SK-N-SH treated with all-trans-retinoic acid at 6 μM for 48 hours (cell line): ENCODE measurements around the gene KLK1.

Experiments
- ATAC-seq: fragments of 200-7000 bp; cut with Tn5 transposase; 3 replicates; pipeline ENCODE4 v1.9.1; 2020; ENCODE audit warnings: mild to moderate bottlenecking, moderate library complexity
- ARNTL ChIP-seq: fragments of 450-650 bp; formaldehyde crosslinking; IDR thresholded peaks from 2 replicates; pipeline ENCODE4 v1.5.0; 2020; ENCODE audit warnings: low read depth, mild to moderate bottlenecking, moderate library complexity, borderline replicate concordance
- BACH2 ChIP-seq: fragments of 250-450 bp; sonication (Bioruptor Pico); IDR thresholded peaks from 2 replicates; pipeline ENCODE4 v1.9.0; 2021; ENCODE audit warnings: mild to moderate bottlenecking, borderline replicate concordance
- CREB5 ChIP-seq: fragments of 250-450 bp; sonication (Bioruptor Pico); IDR thresholded peaks from 2 replicates; pipeline ENCODE4 v1.5.1; 2020; ENCODE audit warnings: low read depth, mild to moderate bottlenecking, moderate library complexity
- CSDC2 ChIP-seq: fragments of 250-450 bp; sonication (Bioruptor Pico); IDR thresholded peaks from 2 replicates; pipeline ENCODE4 v1.5.0; 2020; ENCODE audit warnings: mild to moderate bottlenecking, moderate library complexity
- ESRRG ChIP-seq: fragments of 250-450 bp; sonication (Bioruptor Pico); IDR thresholded peaks from 2 replicates; pipeline ENCODE4 v1.6.1; 2021; ENCODE audit warnings: mild to moderate bottlenecking
- GLIS3 ChIP-seq: fragments of 250-450 bp; sonication (Bioruptor Pico); IDR thresholded peaks from 2 replicates; pipeline ENCODE4 v1.5.0; 2020; ENCODE audit warnings: mild to moderate bottlenecking, moderate library complexity
- OSR1 ChIP-seq: fragments of 250-450 bp; sonication (Bioruptor Pico); IDR thresholded peaks from 2 replicates; pipeline ENCODE4 v1.8.0; 2022; ENCODE audit warnings: moderate library complexity, mild to moderate bottlenecking, inconsistent platforms
- POU6F1 ChIP-seq: fragments of 250-450 bp; sonication (Bioruptor Pico); IDR thresholded peaks from 2 replicates; pipeline ENCODE4 v1.8.0; 2021; ENCODE audit warnings: low read depth, mild to moderate bottlenecking, moderate library complexity, borderline replicate concordance
- PPARA ChIP-seq: fragments of 250-450 bp; sonication (Bioruptor Pico); IDR thresholded peaks from 2 replicates; pipeline ENCODE4 v1.5.0; 2020; ENCODE audit warnings: mild to moderate bottlenecking, borderline replicate concordance
- RARB ChIP-seq: fragments of 250-450 bp; sonication (Bioruptor Pico); IDR thresholded peaks from 2 replicates; pipeline ENCODE4 v1.8.0; 2021; ENCODE audit warnings: mild to moderate bottlenecking, moderate library complexity
- TCF4 ChIP-seq: fragments of 250-450 bp; sonication (Bioruptor Pico); IDR thresholded peaks from 2 replicates; pipeline ENCODE4 v1.8.0; 2021; ENCODE audit warnings: mild to moderate bottlenecking, moderate library complexity, borderline replicate concordance
- TOX ChIP-seq: fragments of 250-450 bp; sonication (Bioruptor Pico); IDR thresholded peaks from 2 replicates; pipeline ENCODE4 v1.8.0; 2021; ENCODE audit warnings: mild to moderate bottlenecking, moderate library complexity, borderline replicate concordance
- TSHZ2 ChIP-seq: fragments of 250-450 bp; sonication (Bioruptor Pico); IDR thresholded peaks from 2 replicates; pipeline ENCODE4 v1.5.0; 2020; ENCODE audit warnings: mild to moderate bottlenecking, moderate library complexity
- ZFP3 ChIP-seq: fragments of 250-450 bp; sonication (Bioruptor Pico); IDR thresholded peaks from 2 replicates; pipeline ENCODE4 v1.5.0; 2020; ENCODE audit warnings: mild to moderate bottlenecking, moderate library complexity
- ZFP30 ChIP-seq: fragments of 450-650 bp; formaldehyde crosslinking; IDR thresholded peaks from 2 replicates; pipeline ENCODE4 v1.5.0; 2022; ENCODE audit warnings: mild to moderate bottlenecking, moderate library complexity
- ZNF70 ChIP-seq: fragments of 450-650 bp; formaldehyde crosslinking; IDR thresholded peaks from 2 replicates; pipeline ENCODE4 v1.5.0; 2020; ENCODE audit warnings: mild to moderate bottlenecking, moderate library complexity
- ZNF8 ChIP-seq: fragments of 450-650 bp; formaldehyde crosslinking; IDR thresholded peaks from 2 replicates; pipeline ENCODE4 v1.5.0; 2020; ENCODE audit warnings: mild to moderate bottlenecking, moderate library complexity
- TF ChIP-seq, protein P1 (sequence below): fragments of 250-450 bp; sonication (Bioruptor Pico); IDR thresholded peaks from 2 replicates; pipeline ENCODE4 v1.5.1; 2021; ENCODE audit warnings: mild to moderate bottlenecking, moderate library complexity
- TF ChIP-seq, protein P2 (sequence below): fragments of 250-450 bp; sonication (Bioruptor Pico); IDR thresholded peaks from 2 replicates; pipeline ENCODE4 v1.8.0; 2020; ENCODE audit warnings: mild to moderate bottlenecking, moderate library complexity, borderline replicate concordance

Gene KLK1

DNA sequence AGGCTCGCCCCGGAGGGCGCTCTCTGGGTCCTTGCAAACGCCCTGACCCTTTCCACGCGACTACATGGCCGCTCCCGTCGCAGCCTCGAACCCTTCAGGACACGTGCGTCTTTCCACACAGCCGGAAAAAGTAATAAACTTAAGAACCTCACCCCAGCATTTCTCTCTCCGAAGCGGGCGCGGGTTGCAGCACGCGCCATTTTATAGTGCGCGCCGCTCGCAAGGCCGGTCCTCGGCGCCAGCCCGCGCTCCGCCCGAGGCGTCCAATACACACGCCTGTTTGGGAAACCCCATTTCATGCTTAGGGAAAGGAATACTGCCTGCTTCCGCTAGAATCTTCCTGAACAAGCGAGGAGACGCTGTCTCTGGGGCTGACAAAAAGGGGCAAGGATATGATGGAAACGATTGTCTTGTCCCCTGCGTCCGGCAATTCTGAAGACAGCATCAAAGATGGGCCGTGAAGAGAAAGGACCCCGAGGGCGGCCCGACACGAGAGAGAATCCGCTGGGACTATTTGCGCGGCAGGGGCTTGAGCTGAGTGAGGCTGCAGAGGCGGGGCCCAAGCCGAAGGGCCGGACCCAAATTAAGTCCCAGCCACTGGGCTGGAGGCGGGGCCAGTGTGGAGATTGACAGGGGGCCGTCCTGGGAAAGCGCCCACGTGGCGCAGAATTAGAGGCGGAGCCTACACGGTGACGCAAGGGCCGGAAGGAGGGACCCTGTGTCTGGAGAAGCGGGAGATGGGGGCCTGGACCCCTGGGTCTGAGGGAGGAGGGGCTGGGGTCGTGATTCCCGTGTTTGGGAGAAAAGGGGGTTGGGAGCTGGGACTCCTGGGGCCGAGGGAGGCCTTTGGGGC is 18.9 kb downstream of the KLK1 start (continued):
- no peak for TF ChIP-seq POU6F1
- TF ChIP-seq ARNTL (CRISPR knock-in tag), result no peak
- TF ChIP-seq BACH2 (CRISPR knock-in tag), result no peak
- TF ChIP-seq, protein P1, sequence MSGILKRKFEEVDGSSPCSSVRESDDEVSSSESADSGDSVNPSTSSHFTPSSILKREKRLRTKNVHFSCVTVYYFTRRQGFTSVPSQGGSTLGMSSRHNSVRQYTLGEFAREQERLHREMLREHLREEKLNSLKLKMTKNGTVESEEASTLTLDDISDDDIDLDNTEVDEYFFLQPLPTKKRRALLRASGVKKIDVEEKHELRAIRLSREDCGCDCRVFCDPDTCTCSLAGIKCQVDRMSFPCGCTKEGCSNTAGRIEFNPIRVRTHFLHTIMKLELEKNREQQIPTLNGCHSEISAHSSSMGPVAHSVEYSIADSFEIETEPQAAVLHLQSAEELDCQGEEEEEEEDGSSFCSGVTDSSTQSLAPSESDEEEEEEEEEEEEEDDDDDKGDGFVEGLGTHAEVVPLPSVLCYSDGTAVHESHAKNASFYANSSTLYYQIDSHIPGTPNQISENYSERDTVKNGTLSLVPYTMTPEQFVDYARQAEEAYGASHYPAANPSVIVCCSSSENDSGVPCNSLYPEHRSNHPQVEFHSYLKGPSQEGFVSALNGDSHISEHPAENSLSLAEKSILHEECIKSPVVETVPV, result no peak
- no peak for TF ChIP-seq CSDC2
- TF ChIP-seq PPARA (CRISPR knock-in tag), result no peak
- no peak for TF ChIP-seq ZFP30
- TF ChIP-seq ZNF8 (CRISPR knock-in tag), result no peak
- no peak for TF ChIP-seq OSR1

GRCh38 chr19:50803633-50804419 is 19.8 kb downstream of the KLK1 start:
- TF ChIP-seq GLIS3 (CRISPR knock-in tag), result no peak
- TF ChIP-seq ZFP30, result no peak
- TF ChIP-seq, protein P2, sequence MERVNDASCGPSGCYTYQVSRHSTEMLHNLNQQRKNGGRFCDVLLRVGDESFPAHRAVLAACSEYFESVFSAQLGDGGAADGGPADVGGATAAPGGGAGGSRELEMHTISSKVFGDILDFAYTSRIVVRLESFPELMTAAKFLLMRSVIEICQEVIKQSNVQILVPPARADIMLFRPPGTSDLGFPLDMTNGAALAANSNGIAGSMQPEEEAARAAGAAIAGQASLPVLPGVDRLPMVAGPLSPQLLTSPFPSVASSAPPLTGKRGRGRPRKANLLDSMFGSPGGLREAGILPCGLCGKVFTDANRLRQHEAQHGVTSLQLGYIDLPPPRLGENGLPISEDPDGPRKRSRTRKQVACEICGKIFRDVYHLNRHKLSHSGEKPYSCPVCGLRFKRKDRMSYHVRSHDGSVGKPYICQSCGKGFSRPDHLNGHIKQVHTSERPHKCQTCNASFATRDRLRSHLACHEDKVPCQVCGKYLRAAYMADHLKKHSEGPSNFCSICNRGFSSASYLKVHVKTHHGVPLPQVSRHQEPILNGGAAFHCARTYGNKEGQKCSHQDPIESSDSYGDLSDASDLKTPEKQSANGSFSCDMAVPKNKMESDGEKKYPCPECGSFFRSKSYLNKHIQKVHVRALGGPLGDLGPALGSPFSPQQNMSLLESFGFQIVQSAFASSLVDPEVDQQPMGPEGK, result no peak
- no peak for TF ChIP-seq ZFP3 (CRISPR knock-in tag)
- no peak for TF ChIP-seq CREB5
- TF ChIP-seq POU6F1, result no peak
- TF ChIP-seq ARNTL (CRISPR knock-in tag), result no peak
- TF ChIP-seq PPARA (CRISPR knock-in tag), result no peak
- no peak for TF ChIP-seq ESRRG (CRISPR knock-in tag)
- no peak for TF ChIP-seq ZNF8 (CRISPR knock-in tag)
- peak; percentile 59 for ATAC-seq

GRCh38 chr19:50801107-50801506 is 22.5 kb downstream of the KLK1 start:
- no peak for TF ChIP-seq CSDC2
- TF ChIP-seq CREB5, result no peak
- no peak for TF ChIP-seq RARB (CRISPR knock-in tag)
- TF ChIP-seq, all 23 proteins: peak for 0
- no peak for ATAC-seq

GRCh38 chr19:50799547-50799851 is 24.1 kb downstream of the KLK1 start:
- no peak for ATAC-seq
- TF ChIP-seq ZFP3 (CRISPR knock-in tag) (no peak), ZNF8 (CRISPR knock-in tag) (no peak), OSR1 (no peak), ZNF70 (CRISPR knock-in tag) (no peak), BACH2 (CRISPR knock-in tag) (no peak), ZFP30 (no peak), TOX (CRISPR knock-in tag) (no peak), RARB (CRISPR knock-in tag) (no peak), ARNTL (CRISPR knock-in tag) (no peak), ESRRG (CRISPR knock-in tag) (no peak), TSHZ2 (CRISPR knock-in tag) (no peak), TCF4 (CRISPR knock-in tag) (no peak)
- TF ChIP-seq, protein P2, result no peak
